ENCODE measurements around the gene ZNF714.

Gene ZNF714

GRCh38 chr19:21147540-21147939 lies 65.5 kb downstream of the ZNF714 start:
- Histone ChIP-seq H3K9ac (ENCODE audit: low read length) (no peak overlapping the region), H3K4me3 (ENCODE audit: low read length) (no peak overlapping the region), H3K27ac (ENCODE audit: low read length) (no peak overlapping the region), H3K4me2 (ENCODE audit: low read length) (no peak overlapping the region), H3K4me1 (ENCODE audit: low read length) (peaks cover 8% of the 10 kb centered on the region), H2AFZ (ENCODE audit: low read depth, low read length) (no peak overlapping the region), H3K36me3 (replicated peaks; ENCODE audit: low read depth, low read length) (peaks cover 96% of the 10 kb centered on the region), H4K20me1 (ENCODE audit: insufficient read depth, low read length) (no peaks in the 10 kb centered on the region), H3K27me3 (ENCODE audit: low read depth, low read length) (no peaks in the 10 kb centered on the region), H3K9me3 (ENCODE audit: insufficient read depth, low read length) (peaks cover 25% of the 10 kb centered on the region; the same call in 1 of the 2 replicates), H3K79me2 (ENCODE audit: low read length) (peaks cover 43% of the 10 kb centered on the region)
- no peak for TF ChIP-seq EZH2phosphoT487 (IDR thresholded peaks at IDR 0.05; ENCODE audit: low read depth)
- TF ChIP-seq CTCF (IDR thresholded peaks at IDR 0.05; ENCODE audit: low read depth, low read length) = no peak

GRCh38 chr19:21148681-21149080 lies 66.7 kb downstream of the ZNF714 start:
- no peak for TF ChIP-seq CTCF (IDR thresholded peaks at IDR 0.05; ENCODE audit: low read depth, low read length)
- no peak for TF ChIP-seq EZH2phosphoT487 (IDR thresholded peaks at IDR 0.05; ENCODE audit: low read depth)
- H3K4me3 ChIP-seq (ENCODE audit: low read length) = no peak overlapping the region
- no peak overlapping the region for H2AFZ ChIP-seq (ENCODE audit: low read depth, low read length)
- no peaks in the 10 kb centered on the region for H3K27me3 ChIP-seq (ENCODE audit: low read depth, low read length)
- no peaks in the 10 kb centered on the region for H4K20me1 ChIP-seq (ENCODE audit: insufficient read depth, low read length)
- no peak overlapping the region for H3K4me2 ChIP-seq (ENCODE audit: low read length)
- H3K9ac ChIP-seq (ENCODE audit: low read length) = no peak overlapping the region
- peaks cover 98% of the 10 kb centered on the region for H3K36me3 ChIP-seq (replicated peaks; ENCODE audit: low read depth, low read length)
- no peak overlapping the region for H3K27ac ChIP-seq (ENCODE audit: low read length)
- H3K9me3 ChIP-seq (ENCODE audit: insufficient read depth, low read length) = peaks cover 25% of the 10 kb centered on the region; the same call in 1 of the 2 replicates
- no peaks in the 10 kb centered on the region for H3K4me1 ChIP-seq (ENCODE audit: low read length)
- H3K79me2 ChIP-seq (ENCODE audit: low read length) = peaks cover 39% of the 10 kb centered on the region

GRCh38 chr19:21149877-21150276 lies 67.9 kb downstream of the ZNF714 start:
- TF ChIP-seq EZH2phosphoT487 (IDR thresholded peaks at IDR 0.05; ENCODE audit: low read depth) = no peak
- no peak for TF ChIP-seq CTCF (IDR thresholded peaks at IDR 0.05; ENCODE audit: low read depth, low read length)

GRCh38 chr19:21151460-21151859 lies 69.5 kb downstream of the ZNF714 start:
- Histone ChIP-seq H2AFZ (ENCODE audit: low read depth, low read length) (no peak overlapping the region), H3K27me3 (ENCODE audit: low read depth, low read length) (no peaks in the 10 kb centered on the region), H3K4me3 (ENCODE audit: low read length) (no peak overlapping the region), H3K36me3 (replicated peaks; ENCODE audit: low read depth, low read length) (peaks cover 85% of the 10 kb centered on the region), H3K27ac (ENCODE audit: low read length) (no peak overlapping the region), H3K4me1 (ENCODE audit: low read length) (no peaks in the 10 kb centered on the region), H3K79me2 (ENCODE audit: low read length) (peaks cover 47% of the 10 kb centered on the region), H3K4me2 (ENCODE audit: low read length) (no peak overlapping the region), H4K20me1 (ENCODE audit: insufficient read depth, low read length) (no peaks in the 10 kb centered on the region; the same call in 1 of the 2 replicates), H3K9me3 (ENCODE audit: insufficient read depth, low read length) (peaks cover 20% of the 10 kb centered on the region; the same call in 1 of the 2 replicates), H3K9ac (ENCODE audit: low read length) (no peak overlapping the region)
- no peak for TF ChIP-seq CTCF (IDR thresholded peaks at IDR 0.05; ENCODE audit: low read depth, low read length)
- TF ChIP-seq EZH2phosphoT487 (IDR thresholded peaks at IDR 0.05; ENCODE audit: low read depth) = no peak

More at GRCh38 chr19:21149877-21150276, 67.9 kb downstream of the ZNF714 start:
- no peak overlapping the region for H3K9ac ChIP-seq (ENCODE audit: low read length)
- H3K79me2 ChIP-seq (ENCODE audit: low read length) = peaks cover 40% of the 10 kb centered on the region
- no peak overlapping the region for H2AFZ ChIP-seq (ENCODE audit: low read depth, low read length)
- H3K36me3 ChIP-seq (replicated peaks; ENCODE audit: low read depth, low read length) = peaks cover 88% of the 10 kb centered on the region
- H3K9me3 ChIP-seq (ENCODE audit: insufficient read depth, low read length) = peaks cover 25% of the 10 kb centered on the region; the same call in 1 of the 2 replicates
- no peaks in the 10 kb centered on the region for H3K27me3 ChIP-seq (ENCODE audit: low read depth, low read length)
- no peaks in the 10 kb centered on the region for H4K20me1 ChIP-seq (ENCODE audit: insufficient read depth, low read length)
- no peaks in the 10 kb centered on the region for H3K4me1 ChIP-seq (ENCODE audit: low read length)
- H3K4me3 ChIP-seq (ENCODE audit: low read length) = no peak overlapping the region
- H3K27ac ChIP-seq (ENCODE audit: low read length) = no peak overlapping the region
- H3K4me2 ChIP-seq (ENCODE audit: low read length) = no peak overlapping the region
